AG09319 (cell line): Measurements from ENCODE around the gene BEST4.

Experiments
- DNase-seq: peaks from one replicate; pipeline ENCODE4 v3.0.0-alpha.2; 2010; ENCODE audit warnings: low read depth; ENCODE audit errors: extremely low read depth
- CTCF ChIP-seq: IDR thresholded peaks from 2 replicates; pipeline ENCODE4 v1.5.1; 2011; ENCODE audit warnings: low read depth, mild to moderate bottlenecking, inconsistent platforms, low read length, moderate library complexity

Gene BEST4

GRCh38 chr1:44733784-44734183 lies 54.2 kb downstream of the BEST4 start:
- TF ChIP-seq CTCF = no peak

More at GRCh38 chr1:44733784-44734183, 54.2 kb downstream of the BEST4 start:
- DNase-seq = no peak
